Measurements from ENCODE around the gene MYO10. TPM values are rescaled to one million over a fixed set of nuclear protein-coding genes. Genes with fewer than 3 reads are reported as not detected.

Gene MYO10
- total and polyA plus RNA-seq, 2 of the 8 experiments (the other 6 are each of a cell fraction or from before 2014, with no cell fraction given): 21.5 to 107 TPM

DNA sequence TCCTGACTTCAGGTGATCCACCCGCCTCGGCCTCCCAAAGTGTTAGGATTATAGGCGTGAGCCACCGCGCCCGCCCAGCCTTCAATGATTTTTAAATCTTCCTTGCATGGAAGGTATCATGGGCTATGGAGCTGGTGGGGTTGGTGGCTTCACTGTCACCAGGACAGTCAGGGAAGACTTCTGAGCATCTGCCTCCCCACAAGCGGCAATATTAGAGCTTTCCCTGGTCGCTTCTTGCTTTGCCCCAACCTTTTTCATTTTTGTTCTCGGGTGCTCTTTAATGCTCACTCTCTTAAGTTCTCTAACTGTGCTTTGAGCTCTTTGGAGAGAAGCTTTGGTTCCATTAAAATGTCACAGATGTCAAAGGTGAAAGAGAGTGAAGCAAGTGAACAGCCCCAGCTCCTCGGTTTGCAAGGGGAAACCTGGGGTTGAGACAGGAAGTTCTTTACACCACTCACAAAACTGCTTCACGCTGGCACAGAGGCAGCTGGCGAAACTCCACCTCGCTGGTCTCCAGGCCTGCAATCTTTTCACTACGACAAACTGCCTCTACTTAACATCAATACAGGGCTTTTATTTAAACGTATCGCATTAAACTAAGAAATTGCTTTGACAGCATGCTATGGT lies 176.8 kb downstream of the MYO10 start (continued):
- no peak for TF ChIP-seq EGR1 (IDR thresholded peaks at IDR 0.05; ENCODE audit: borderline replicate concordance, low read depth, low read length)
- TF ChIP-seq BCL11A (IDR thresholded peaks at IDR 0.05; ENCODE audit: low read depth in 2 of 2, low read length in 2 of 2): no peak
- no peak for TF ChIP-seq SRF (IDR thresholded peaks at IDR 0.05; ENCODE audit: low read depth, low read length)
- TF ChIP-seq CEBPB (IDR thresholded peaks at IDR 0.05; ENCODE audit: low read depth, low read length): no peak
- TF ChIP-seq KDM1A (IDR thresholded peaks at IDR 0.05; ENCODE audit: borderline replicate concordance, low read length): no peak
- TF ChIP-seq SP2 (IDR thresholded peaks at IDR 0.05; ENCODE audit: low read length): no peak
